H1 (cell line): ENCODE data around the gene TNIP1. TPM values are rescaled to one million over a fixed set of nuclear protein-coding genes. Genes with fewer than 3 reads are reported as not detected.

ENCODE experiments used
- CTCF ChIA-PET: fragments of 300-600 bp; sonication (Branson Sonifier 250); formaldehyde crosslinking; loops from one replicate; lab custom pipeline; 2021; ENCODE audit not compliant: partially characterized antibody; lab: Charles Lee
- POLR2A ChIA-PET: fragments of 300-600 bp; sonication (Branson Sonifier 250); formaldehyde crosslinking; loops from one replicate; lab custom pipeline; 2021; ENCODE audit warnings: inconsistent platforms; ENCODE audit not compliant: partially characterized antibody; lab: Charles Lee
- DNase-seq, 2 experiments: peaks; one replicate each; pipeline versions ENCODE4 v3.0.0 to v3.0.0-alpha.2; 2010 to 2022; ENCODE audit warnings: low spot score in 2 of 2, low read depth in 1 of 2, mixed read lengths in 1 of 2
- FAIRE-seq: peaks from 2 replicates; lab custom pipeline; 2011; peaks lifted over from hg19 to GRCh38; lab: Jason Lieb, UNC
- H2AFZ ChIP-seq: 2 replicates; pipeline ENCODE4 v1.8.1; 2012; ENCODE audit warnings: low read length, inconsistent platforms
- H2AK5ac ChIP-seq: 2 replicates; pipeline ENCODE4 v1.6.1; 2013; ENCODE audit warnings: low read depth, low read length
- H2BK120ac ChIP-seq: replicated peaks from 2 replicates; pipeline ENCODE3; 2013; ENCODE audit warnings: low read depth, low read length, inconsistent platforms
- H2BK12ac ChIP-seq: 2 replicates; pipeline ENCODE4 v1.6.1; 2013; ENCODE audit warnings: low read depth, low read length
- H2BK15ac ChIP-seq: 2 replicates; pipeline ENCODE4 v1.6.1; 2013; ENCODE audit warnings: low read length
- H2BK20ac ChIP-seq: 2 replicates; pipeline ENCODE4 v1.6.1; 2013; ENCODE audit warnings: low read length
- H2BK5ac ChIP-seq: 2 replicates; pipeline ENCODE4 v1.6.1; 2013; ENCODE audit warnings: low read depth, low read length
- H3K14ac ChIP-seq: 2 replicates; pipeline ENCODE4 v1.6.1; 2013; ENCODE audit warnings: inconsistent platforms; ENCODE audit not compliant: insufficient read length
- H3K18ac ChIP-seq: 2 replicates; pipeline ENCODE4 v1.6.1; 2013; ENCODE audit warnings: low read length; ENCODE audit errors: extremely low read depth
- H3K23ac ChIP-seq: 2 replicates; pipeline ENCODE4 v1.6.1; 2013; ENCODE audit warnings: inconsistent platforms; ENCODE audit not compliant: insufficient read length
- H3K23me2 ChIP-seq: 2 replicates; pipeline ENCODE4 v1.6.1; 2013; ENCODE audit warnings: low read depth, low read length
- H3K27ac ChIP-seq: 2 replicates; pipeline ENCODE4 v1.6.1; 2011; ENCODE audit warnings: low read depth, low read length, inconsistent platforms
- H3K27me3 ChIP-seq, 4 experiments: replicated peaks in 1 of 4; 1 replicate in 1 of 4; 2 replicates in 3 of 4; pipeline versions ENCODE4 v1.6.1 to v1.8.1; 2011 to 2013; ENCODE audit warnings: low read length in 3 of 4, mild to moderate bottlenecking in 3 of 4, inconsistent platforms in 2 of 4, mixed read lengths in 2 of 4, moderate library complexity in 1 of 4; ENCODE audit not compliant: control insufficient read depth in 3 of 4, insufficient read depth in 3 of 4; ENCODE audit errors: extremely low read depth in 1 of 4
- H3K36me3 ChIP-seq, 4 experiments: 2 replicates each; pipeline versions ENCODE4 v1.6.1 to v1.8.1; 2011 to 2013; ENCODE audit warnings: mild to moderate bottlenecking in 4 of 4, low read length in 3 of 4, moderate library complexity in 2 of 4, control low read depth in 1 of 4, inconsistent platforms in 1 of 4; ENCODE audit not compliant: insufficient read depth in 4 of 4, control insufficient read depth in 2 of 4
- H3K4ac ChIP-seq: replicated peaks from 2 replicates; pipeline ENCODE3; 2013; ENCODE audit warnings: low read length, low read depth, mixed read lengths, inconsistent platforms; ENCODE audit not compliant: insufficient read length
- H3K4me1 ChIP-seq, 4 experiments: replicated peaks in 1 of 4; 1 replicate in 1 of 4; 2 replicates in 3 of 4; pipeline versions ENCODE4 v1.6.1 to v1.8.1; 2011 to 2013; ENCODE audit warnings: low read length in 3 of 4, inconsistent platforms in 2 of 4, mixed read lengths in 1 of 4; ENCODE audit not compliant: insufficient read depth in 4 of 4, control insufficient read depth in 3 of 4
- H3K4me2 ChIP-seq, 2 experiments: 2 replicates each; pipeline versions ENCODE4 v1.6.1 to v1.8.1; 2011 to 2013; ENCODE audit warnings: low read depth in 2 of 2, low read length in 2 of 2, control low read depth in 1 of 2, inconsistent platforms in 1 of 2, mild to moderate bottlenecking in 1 of 2; ENCODE audit not compliant: insufficient read depth in 1 of 2
- H3K4me3 ChIP-seq, 4 experiments: fragments of 200-600, 300-600 bp in 1 of 4; sonication (generic), shearing (Covaris generic), sonication (Bioruptor Twin) in 1 of 4; 2 replicates each; pipeline versions ENCODE4 v1.5.1 to v1.8.1; 2011 to 2016; ENCODE audit warnings: low read length in 4 of 4, low read depth in 3 of 4, control low read depth in 2 of 4, inconsistent platforms in 2 of 4, mild to moderate bottlenecking in 2 of 4, mixed read lengths in 1 of 4, moderate library complexity in 1 of 4; ENCODE audit not compliant: insufficient read depth in 2 of 4; ENCODE audit errors: extremely low read depth in 1 of 4
- H3K56ac ChIP-seq: replicated peaks from 2 replicates; pipeline ENCODE3; 2013; ENCODE audit warnings: low read depth, mild to moderate bottlenecking, mixed read lengths, low read length, inconsistent platforms; ENCODE audit not compliant: insufficient read length
- H3K79me1 ChIP-seq: 2 replicates; pipeline ENCODE4 v1.6.1; 2013; ENCODE audit warnings: low read depth, low read length, control low read depth
- H3K79me2 ChIP-seq, 2 experiments: 2 replicates each; pipeline versions ENCODE4 v1.6.1 to v1.8.1; 2012 to 2013; ENCODE audit warnings: low read length in 2 of 2, mild to moderate bottlenecking in 2 of 2, inconsistent platforms in 1 of 2; ENCODE audit not compliant: insufficient read depth in 2 of 2, control insufficient read depth in 1 of 2
- H3K9ac ChIP-seq, 4 experiments: replicated peaks in 1 of 4; 1 replicate in 1 of 4; 2 replicates in 3 of 4; pipeline versions ENCODE4 v1.6.1 to v1.8.1; 2011 to 2013; ENCODE audit warnings: low read depth in 3 of 4, low read length in 3 of 4, control low read depth in 2 of 4, mild to moderate bottlenecking in 2 of 4, moderate library complexity in 2 of 4, inconsistent platforms in 1 of 4; ENCODE audit errors: extremely low read depth in 1 of 4
- H3K9me3 ChIP-seq, 2 experiments: 2 replicates each; pipeline versions ENCODE4 v1.6.1 to v1.8.1; 2012 to 2013; ENCODE audit warnings: mild to moderate bottlenecking in 2 of 2, moderate library complexity in 2 of 2, control low read depth in 1 of 2, inconsistent platforms in 1 of 2, low read depth in 1 of 2, low read length in 1 of 2, mixed read lengths in 1 of 2; ENCODE audit not compliant: insufficient read depth in 2 of 2
- H4K20me1 ChIP-seq, 2 experiments: replicated peaks in 1 of 2; 2 replicates each; pipeline versions ENCODE3 to v1.8.1; 2011 to 2013; ENCODE audit warnings: inconsistent platforms in 2 of 2, low read length in 2 of 2, mild to moderate bottlenecking in 1 of 2; ENCODE audit not compliant: insufficient read depth in 2 of 2, control insufficient read depth in 1 of 2
- H4K5ac ChIP-seq: 2 replicates; pipeline ENCODE4 v1.6.1; 2013; ENCODE audit warnings: low read length, low read depth, mixed read lengths, inconsistent platforms; ENCODE audit not compliant: insufficient read length
- H4K8ac ChIP-seq: 2 replicates; pipeline ENCODE4 v1.8.0; 2013; ENCODE audit warnings: mild to moderate bottlenecking, moderate library complexity, low read length, inconsistent platforms; ENCODE audit not compliant: insufficient read depth; ENCODE audit errors: extremely low read depth
- H4K91ac ChIP-seq: replicated peaks from 2 replicates; pipeline ENCODE3; 2013; ENCODE audit warnings: low read length, mixed read lengths, inconsistent platforms; ENCODE audit not compliant: insufficient read length
- CEBPB ChIP-seq: IDR thresholded peaks from 2 replicates; pipeline ENCODE4 v1.6.1; 2012; ENCODE audit warnings: low read depth, low read length
- CTCF ChIP-seq, 3 experiments: IDR thresholded peaks; 1 replicate in 2 of 3; 2 replicates in 1 of 3; pipeline versions ENCODE4 v1.5.1 to v1.6.1; 2011; ENCODE audit warnings: low read length in 3 of 3, mild to moderate bottlenecking in 3 of 3, inconsistent platforms in 2 of 3, low read depth in 1 of 3, moderate library complexity in 1 of 3; ENCODE audit not compliant: insufficient read depth in 1 of 3; ENCODE audit errors: control extremely low read depth in 1 of 3
- KDM5A ChIP-seq: fragments of 200-600 bp; IDR thresholded peaks from 2 replicates; pipeline ENCODE4 v1.7.1; 2012; ENCODE audit warnings: mild to moderate bottlenecking, low read length, inconsistent platforms, mixed read lengths
- NANOG ChIP-seq: IDR thresholded peaks from 2 replicates; pipeline ENCODE4 v1.6.1; 2011; ENCODE audit warnings: low read length, low read depth, mild to moderate bottlenecking, inconsistent platforms; ENCODE audit not compliant: insufficient read depth, poor library complexity, severe bottlenecking
- RXRA ChIP-seq: IDR thresholded peaks from 2 replicates; pipeline ENCODE4 v1.6.1; 2011; ENCODE audit warnings: low read depth, mild to moderate bottlenecking, low read length, moderate library complexity; ENCODE audit not compliant: insufficient read depth
- SAP30 ChIP-seq: fragments of 300-600 bp; sonication (generic); IDR thresholded peaks from 2 replicates; pipeline ENCODE4 v1.7.1; 2012; ENCODE audit warnings: low read length, moderate library complexity, mild to moderate bottlenecking, inconsistent platforms; ENCODE audit not compliant: insufficient read depth, insufficient replicate concordance
- SIN3A ChIP-seq, 2 experiments: IDR thresholded peaks in 1 of 2; conservative IDR thresholded peaks in 1 of 2; 2 replicates each; pipeline ENCODE4 v1.6.1; 2011 to 2012; ENCODE audit warnings: low read length in 2 of 2, improper control_type of control experiment in 1 of 2, low read depth in 1 of 2, mild to moderate bottlenecking in 1 of 2
- SRF ChIP-seq: IDR thresholded peaks from 2 replicates; pipeline ENCODE4 v1.6.1; 2011; ENCODE audit warnings: mild to moderate bottlenecking, low read depth, low read length, moderate library complexity
- TAF7 ChIP-seq: optimal IDR thresholded peaks from 2 replicates; pipeline ENCODE3; 2011; ENCODE audit warnings: low read depth, mild to moderate bottlenecking, inconsistent platforms, low read length, moderate library complexity, borderline replicate concordance
- TCF12 ChIP-seq: IDR thresholded peaks from 2 replicates; pipeline ENCODE4 v1.6.1; 2011; ENCODE audit warnings: low read depth, mild to moderate bottlenecking, low read length
- TEAD4 ChIP-seq: IDR thresholded peaks from 2 replicates; pipeline ENCODE4 v1.6.1; 2012; ENCODE audit warnings: low read depth, low read length, inconsistent platforms, mixed read lengths
- WGBS, 2 experiments: shearing (Covaris generic) in 1 of 2; methylation state at CpG; one replicate each; pipeline versions ENCODE4 v1.1.6 to v1.1.7; 2013 to 2015; ENCODE audit warnings: low lambda C conversion rate in 2 of 2, mixed read lengths in 2 of 2, inconsistent platforms in 1 of 2, low coverage in 1 of 2, missing lambda C conversion rate in 1 of 2; ENCODE audit not compliant: insufficient replicate concordance in 2 of 2, insufficient coverage in 1 of 2, insufficient read length in 1 of 2; ENCODE audit errors: extremely low coverage in 1 of 2, missing lambda C conversion rate in 1 of 2; 5-methylcytosine and 5-hydroxymethylcytosine counted together
- polyA plus RNA-seq, 7 experiments: library from polyadenylated mRNA; depleted of rRNA in 3 of 7; stranded (reverse) in 5 of 7; unstranded in 2 of 7; fragments of >200 nt in 5 of 7; fragments of 200-250 nt in 2 of 7; gene quantifications; 1 replicate in 5 of 7; 2 replicates in 1 of 7; 4 replicates in 1 of 7; pipeline versions ENCODE4 v1.2.1 to v1.2.3, GENCODE V29; 2011 to 2013; ENCODE audit warnings: missing spikeins in 2 of 7, mixed read lengths in 2 of 7
- total RNA-seq: library from RNA; stranded (reverse); fragmentation: NEBNext Ultra II Directional; extraction: Animal tissue kit (Norgen Biotek cat#: 25700); gene quantifications from 2 replicates; pipeline ENCODE4 v1.2.1, GENCODE V29; 2021

The TNIP1 gene
- total and polyA plus RNA-seq, 2 of the 8 experiments (the other 6 are each of a cell fraction or from before 2014, with no cell fraction given): 14.2 to 31.9 TPM

- H3K79me2 ChIP-seq: no peaks in the 10 kb centered on the region
- H2AK5ac ChIP-seq: no peak overlapping the region
- WGBS, 2 experiments: 89% methylated on average over 2 of the region's 2 CpGs; no CpG with 5 or more reads in 1 of the 2 experiments
- peaks cover 0 to 8% (median 5%) of the 10 kb centered on the region in 4 experiments; a peak in 6 of 7 replicates for H3K27me3 ChIP-seq
- no peak for DNase-seq
- FAIRE-seq: no peak
- H4K91ac ChIP-seq: no peak overlapping the region
- no peak overlapping the region for H3K4me2 ChIP-seq
- no peak overlapping the region for H2BK20ac ChIP-seq
- no peak overlapping the region for H4K8ac ChIP-seq
- peak overlapping the region; percentile 46; the same call in 1 of the 2 replicates for H2BK15ac ChIP-seq
- H3K56ac ChIP-seq: no peak overlapping the region
- H3K23ac ChIP-seq: no peak overlapping the region
- ChIA-PET CTCF (interaction anchor here (1.5 to 10.1 kb wide), 2 partner anchors 33 to 147 kb away, joined by 6 to 105 read pairs; no protein-coding TSS in a partner anchor), POLR2A (no interaction called here)
- no peak overlapping the region for H3K9ac ChIP-seq
- no peak overlapping the region for H3K4ac ChIP-seq
- H2BK120ac ChIP-seq: no peak overlapping the region
- no peaks in the 10 kb centered on the region for H3K9me3 ChIP-seq
- H3K79me1 ChIP-seq: no peaks in the 10 kb centered on the region
- H4K5ac ChIP-seq: no peak overlapping the region
- H3K14ac ChIP-seq: no peak overlapping the region
- no peak overlapping the region for H2BK12ac ChIP-seq
- no peak overlapping the region for H3K27ac ChIP-seq
- no peaks in the 10 kb centered on the region for H3K36me3 ChIP-seq
- H3K4me1 ChIP-seq: peaks cover 0 to 1% (median 0%) of the 10 kb centered on the region in 4 experiments; a peak in 1 of 7 replicates
- no peak overlapping the region for H2AFZ ChIP-seq
- peaks cover 8% of the 10 kb centered on the region; the same call in 1 of the 2 replicates for H3K23me2 ChIP-seq
- H3K18ac ChIP-seq: no peak overlapping the region
- H2BK5ac ChIP-seq: no peak overlapping the region
- H3K4me3 ChIP-seq: no peak overlapping the region
- H4K20me1 ChIP-seq: no peaks in the 10 kb centered on the region
- TF ChIP-seq TEAD4 (no peak), SRF (no peak), CTCF (IDR thresholded peaks at IDR 0.05; ENCODE audit: control extremely low read depth in 1 of 3, insufficient read depth in 1 of 3, low read depth in 1 of 3, low read length in 3 of 3) (no peak), SAP30 (no peak), RXRA (no peak), TAF7 (no peak), CEBPB (no peak), KDM5A (no peak), NANOG (no peak), TCF12 (no peak), SIN3A (conservative IDR thresholded peaks at IDR 0.05 in 1 of 2, IDR thresholded peaks at IDR 0.05 in 1 of 2; ENCODE audit: low read depth in 1 of 2, low read length in 2 of 2) (no peak)
These were observed 62.9 kb downstream of the TNIP1 start for GRCh38 chr5:151017897-151018296.
